ENCODE data around the gene NPTX1. TPM values are rescaled to one million over a fixed set of nuclear protein-coding genes. Genes with fewer than 3 reads are reported as not detected.

NPTX1 gene
- polyA plus RNA-seq, 4 donors: 0.44 to 1.3 (median 0.89) TPM

DNA sequence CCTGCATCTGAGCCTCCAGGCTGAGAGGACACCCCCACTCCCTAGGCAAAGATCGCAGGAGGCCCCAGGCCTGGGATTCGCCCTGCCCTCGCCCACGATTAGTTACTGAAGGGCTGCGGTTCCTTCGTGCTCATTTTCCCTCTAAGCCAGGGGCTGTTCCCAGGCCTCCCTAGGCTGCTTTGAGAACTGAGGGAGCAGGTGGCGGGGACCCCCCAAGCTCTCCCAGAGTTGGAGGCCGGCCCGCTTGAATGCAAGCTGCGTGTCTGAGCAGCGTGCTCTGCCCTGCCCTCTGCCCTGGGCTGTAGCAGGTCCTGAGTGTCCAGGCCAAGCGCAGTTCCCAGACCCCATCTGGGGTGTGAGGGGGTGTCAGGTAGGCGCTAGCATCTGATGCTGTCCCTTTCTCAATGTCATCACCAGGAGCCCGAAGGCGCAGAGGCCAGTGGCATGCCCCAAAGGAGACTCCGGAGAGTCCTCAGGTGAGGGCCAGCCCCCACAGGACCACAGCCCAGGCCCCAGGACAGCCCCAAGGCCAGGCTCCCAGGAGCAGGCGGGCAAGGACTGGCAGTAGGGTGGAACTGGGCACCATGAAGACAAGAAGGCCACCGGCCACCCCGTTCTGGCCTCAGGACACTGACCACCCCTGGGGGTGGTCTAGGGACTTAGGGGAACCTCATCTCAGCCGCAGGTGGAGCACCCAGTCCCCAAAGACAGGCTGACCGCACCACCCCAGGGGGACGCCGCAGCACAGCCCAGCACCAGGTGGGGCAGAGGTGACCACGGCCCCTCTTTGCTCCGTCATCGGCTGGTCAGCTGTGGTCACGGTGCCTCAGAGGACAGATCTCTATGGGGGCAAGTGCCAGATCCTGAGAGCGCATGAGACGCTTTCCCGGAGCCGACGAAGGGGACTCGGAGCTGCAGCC is 46.8 kb downstream of the NPTX1 start:
- no peak for DNase-seq (ENCODE audit: low read depth in 4 of 4, low spot score in 3 of 4)

DNA sequence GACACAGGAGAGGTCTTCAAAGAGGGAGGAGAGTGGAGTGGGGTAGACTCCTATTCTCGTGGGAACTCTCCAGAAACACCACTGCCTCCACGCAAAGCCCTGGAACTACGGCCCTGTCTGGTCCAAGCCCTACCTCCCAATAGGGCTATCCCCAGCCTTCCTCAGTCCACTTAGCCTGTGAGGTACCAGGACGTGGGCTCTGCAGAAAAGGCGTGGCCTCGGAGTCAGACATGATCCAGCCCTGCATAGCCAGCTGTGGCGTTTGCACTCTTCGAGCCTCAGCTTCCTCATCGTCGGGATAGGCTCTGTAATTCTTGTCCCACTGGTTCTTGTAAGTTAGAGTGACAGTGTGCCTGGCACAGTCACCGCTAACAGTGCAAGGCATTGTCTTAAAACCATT is 47.6 kb downstream of the NPTX1 start:
- no peak for DNase-seq (ENCODE audit: low read depth in 4 of 4, low spot score in 3 of 4)

DNA sequence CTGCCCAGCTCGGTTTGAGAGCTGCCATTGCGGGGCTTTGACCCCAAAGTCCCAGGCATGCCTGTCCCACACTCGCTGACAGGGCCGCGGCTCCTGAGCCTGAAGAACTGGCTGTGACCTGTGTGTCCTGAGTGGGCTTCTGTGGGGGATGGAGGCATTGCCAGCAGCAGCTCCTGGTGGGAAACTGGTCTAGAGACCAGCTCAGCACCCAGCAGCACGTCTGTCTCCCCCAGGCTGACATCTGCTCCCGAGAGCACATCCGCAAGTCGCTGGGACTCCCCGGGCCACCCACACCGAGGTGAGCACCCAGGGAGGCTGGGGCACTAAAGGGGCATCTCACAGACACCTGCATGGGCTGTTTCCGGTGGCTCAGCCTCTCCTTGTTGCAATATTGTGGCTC is 48.0 kb downstream of the NPTX1 start:
- DNase-seq (ENCODE audit: low read depth in 4 of 4, low spot score in 3 of 4): no peak

DNA sequence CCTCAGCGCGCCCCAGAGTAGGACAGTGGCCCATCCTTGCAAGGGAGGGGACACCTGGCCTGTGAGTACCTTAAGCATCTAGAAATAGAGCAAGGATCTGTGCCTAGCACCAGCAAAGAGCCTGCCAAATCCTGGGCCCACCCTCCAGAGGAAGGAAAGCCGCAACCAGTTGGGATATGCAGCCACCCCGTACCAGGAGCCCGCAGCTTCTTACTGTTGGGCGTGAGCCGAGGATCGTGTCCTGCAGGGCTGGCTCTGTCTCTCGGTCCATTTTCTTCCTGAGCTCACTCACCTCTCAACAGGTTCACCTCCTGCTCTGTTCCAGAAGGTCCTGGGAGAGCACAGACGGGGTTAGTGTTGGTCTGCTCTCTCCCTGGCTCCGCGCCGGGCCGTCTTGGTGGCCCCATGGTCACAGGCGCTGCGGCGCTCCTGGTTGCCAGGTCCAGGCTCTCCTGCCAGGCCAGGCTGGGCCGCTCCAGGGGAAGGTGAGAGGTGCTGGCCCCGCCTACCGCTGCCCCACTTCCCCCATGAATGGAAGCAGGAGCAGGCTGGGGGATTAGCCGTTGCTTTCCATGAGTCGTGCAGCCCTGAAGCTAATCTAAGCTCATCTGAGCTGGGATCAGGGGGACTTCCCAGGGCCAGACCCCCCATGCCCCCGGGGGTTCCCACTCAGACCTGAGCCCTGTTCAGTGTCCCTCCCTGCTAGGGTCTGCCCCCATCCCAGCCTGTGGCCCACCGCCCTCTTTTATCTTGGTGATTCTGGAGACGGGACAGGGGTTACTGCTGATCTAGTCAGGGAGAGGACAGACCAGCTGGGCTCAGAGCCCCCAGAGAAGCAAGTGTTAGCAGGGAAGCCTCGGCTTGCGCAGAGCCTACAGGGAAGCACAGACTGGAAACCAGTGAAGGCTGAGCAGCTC is 48.8 kb downstream of the NPTX1 start:
- DNase-seq (ENCODE audit: low read depth in 4 of 4, low spot score in 3 of 4): no peak

DNA sequence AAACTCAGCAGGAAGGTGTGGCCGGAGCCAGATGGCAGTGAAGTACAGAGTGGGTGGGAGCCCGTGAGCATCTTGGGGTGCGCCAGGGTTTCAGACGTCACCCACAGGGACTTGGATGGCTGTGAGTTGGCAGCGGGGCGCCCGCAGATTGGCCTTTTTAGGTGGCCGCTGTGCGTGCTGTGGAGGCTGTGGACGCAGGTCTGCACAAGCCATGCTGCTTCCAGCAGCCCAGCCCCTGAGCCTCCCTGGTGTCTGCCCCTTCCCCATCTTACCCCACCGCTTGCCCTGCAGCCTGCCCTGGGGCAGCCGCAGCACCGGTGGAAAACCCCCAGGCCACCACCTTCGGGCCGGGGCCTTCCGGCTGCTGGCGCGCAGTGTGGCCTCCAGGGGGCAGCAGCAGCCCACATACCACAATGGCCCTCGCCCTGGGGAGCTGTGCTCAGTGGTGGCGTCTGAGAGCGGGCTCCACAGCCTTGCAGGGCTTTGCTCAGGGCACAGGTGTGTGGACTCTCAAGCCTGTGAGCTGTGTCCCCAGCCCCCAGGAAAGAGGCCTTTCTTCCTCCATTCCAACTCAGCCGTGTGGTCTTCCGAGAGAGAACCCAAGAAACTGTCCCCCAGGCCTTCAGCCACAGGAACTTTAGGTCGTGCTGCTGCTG is 49.6 kb downstream of the NPTX1 start:
- DNase-seq (ENCODE audit: low read depth in 4 of 4, low spot score in 3 of 4): peak in 2 of 4 donors; percentile 25 to 31

DNA sequence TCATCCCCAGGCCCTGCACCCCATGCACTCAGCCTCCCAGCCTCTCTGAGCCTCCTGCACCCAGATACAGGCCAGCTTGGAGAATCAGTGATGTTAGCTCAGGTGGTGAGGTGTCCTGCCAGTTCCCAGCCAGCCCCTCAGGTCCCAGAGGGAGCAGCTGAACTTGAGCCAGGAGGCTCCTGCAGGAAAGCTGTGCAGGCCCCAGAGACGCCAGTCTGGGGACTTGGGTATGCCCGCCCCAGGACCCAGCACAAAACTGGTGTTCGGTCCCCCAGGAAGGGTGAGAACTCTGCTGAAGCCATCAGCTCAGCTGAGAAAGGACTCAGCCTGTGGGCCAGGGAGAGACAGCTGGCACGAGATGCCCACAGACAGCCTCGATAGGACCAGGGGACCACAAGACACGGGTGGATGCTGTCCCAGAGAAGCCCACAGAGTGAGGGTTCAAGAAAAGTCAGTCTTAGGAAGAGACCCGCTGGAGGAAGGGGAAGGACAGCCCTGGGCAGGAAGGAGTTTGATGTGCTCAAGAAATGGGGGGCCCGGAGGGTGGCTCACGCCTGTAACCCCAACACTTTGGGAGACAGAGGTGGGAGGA is 50.5 kb downstream of the NPTX1 start:
- no peak for DNase-seq (ENCODE audit: low read depth in 4 of 4, low spot score in 3 of 4)

DNA sequence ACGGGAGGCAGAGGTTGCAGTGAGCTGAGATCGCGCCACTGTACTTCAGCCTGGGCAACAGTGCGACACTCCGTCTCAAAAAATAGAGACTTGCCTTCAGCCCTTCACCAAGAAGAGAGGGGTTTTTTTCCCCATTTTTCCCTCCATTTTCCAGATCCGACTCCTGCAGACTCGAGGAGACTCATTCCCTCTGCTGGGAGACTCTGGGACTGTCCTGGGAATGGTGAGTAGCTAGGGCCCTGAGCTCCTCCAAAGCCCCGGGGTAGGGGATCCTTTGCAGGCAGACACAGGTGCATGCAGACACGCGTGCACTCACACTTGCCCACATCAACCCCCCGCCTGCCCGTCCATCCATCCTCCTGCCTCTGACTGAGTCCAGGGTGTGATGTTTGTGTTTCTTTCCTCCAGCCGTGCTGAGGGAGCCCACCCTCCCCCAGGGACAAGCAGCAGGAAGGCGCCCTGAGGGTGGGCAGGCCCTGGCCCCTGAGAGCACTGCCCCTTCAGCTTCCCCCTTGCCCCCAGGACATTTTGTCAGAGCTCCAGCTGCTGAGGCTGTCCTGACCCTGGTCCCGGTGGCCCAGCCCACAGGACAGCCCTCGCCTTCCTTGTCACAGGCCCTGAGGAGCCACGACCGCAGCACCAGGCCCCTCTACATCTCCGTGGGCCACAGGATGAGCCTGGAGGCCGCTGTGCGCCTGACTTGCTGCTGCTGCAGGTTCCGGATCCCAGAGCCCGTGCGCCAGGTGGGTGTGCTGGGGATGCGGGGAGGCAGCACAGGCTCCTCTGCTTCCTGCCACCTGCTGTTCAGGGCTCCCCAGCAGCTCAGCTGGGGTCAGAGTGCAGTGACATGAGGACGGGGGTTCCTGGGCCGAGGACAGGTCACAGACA is 51.3 kb downstream of the NPTX1 start:
- DNase-seq (ENCODE audit: low read depth in 4 of 4, low spot score in 3 of 4): no peak

DNA sequence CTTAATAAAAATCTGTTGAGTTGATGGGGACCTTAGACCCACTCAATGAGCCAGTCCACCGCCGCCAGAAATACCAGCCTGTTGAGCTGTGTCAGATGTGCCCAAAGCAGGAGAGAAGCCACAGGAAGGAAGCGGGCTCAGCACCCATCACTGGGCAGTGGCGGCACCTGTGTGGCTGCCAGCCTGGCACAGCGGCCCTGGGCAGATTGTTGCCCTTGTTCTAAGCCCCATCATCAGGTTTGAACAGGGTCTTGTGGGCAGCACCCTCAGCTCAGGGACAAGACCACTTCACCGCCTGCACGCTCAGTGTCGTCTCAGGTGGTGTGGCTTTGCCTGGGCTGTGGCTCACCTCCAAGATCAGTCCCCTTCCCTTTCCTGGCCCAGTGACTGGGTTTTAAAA is 52.1 kb downstream of the NPTX1 start:
- no peak for DNase-seq (ENCODE audit: low read depth in 4 of 4, low spot score in 3 of 4)

DNA sequence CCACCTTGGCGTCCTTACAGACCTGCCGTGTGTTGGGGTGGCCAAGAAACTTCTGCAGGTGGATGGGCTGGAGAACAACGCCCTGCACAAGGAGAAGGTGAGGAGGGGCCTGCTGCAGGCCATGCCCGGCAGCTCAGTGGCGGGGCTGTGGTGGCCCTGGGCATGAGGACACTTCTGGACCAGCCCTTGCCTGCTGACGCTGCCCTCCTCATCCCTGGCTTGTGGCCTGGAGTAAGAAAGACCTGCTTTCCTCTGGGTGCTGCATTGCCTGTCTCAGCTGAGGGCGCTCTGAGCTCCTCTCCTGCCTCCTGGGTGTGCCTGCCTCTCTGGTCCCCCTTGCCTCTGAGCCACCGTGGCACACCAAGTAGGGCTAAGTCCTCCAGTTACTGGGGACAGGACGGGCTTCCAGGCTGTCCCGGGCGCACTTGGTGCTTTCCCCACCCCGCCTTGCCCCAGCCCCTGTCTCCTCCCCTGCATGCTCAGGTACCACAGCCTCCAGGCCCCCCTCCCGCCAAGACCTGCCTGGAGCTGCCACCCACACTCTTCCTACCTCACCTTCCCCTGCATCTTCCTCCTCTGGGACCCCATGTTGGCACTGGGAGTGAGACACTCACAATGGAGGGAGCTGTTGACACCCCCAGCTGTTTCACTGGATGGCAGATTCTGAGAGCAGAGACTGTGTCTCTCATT is 52.7 kb downstream of the NPTX1 start:
- DNase-seq (ENCODE audit: low read depth in 4 of 4, low spot score in 3 of 4): no peak

DNA sequence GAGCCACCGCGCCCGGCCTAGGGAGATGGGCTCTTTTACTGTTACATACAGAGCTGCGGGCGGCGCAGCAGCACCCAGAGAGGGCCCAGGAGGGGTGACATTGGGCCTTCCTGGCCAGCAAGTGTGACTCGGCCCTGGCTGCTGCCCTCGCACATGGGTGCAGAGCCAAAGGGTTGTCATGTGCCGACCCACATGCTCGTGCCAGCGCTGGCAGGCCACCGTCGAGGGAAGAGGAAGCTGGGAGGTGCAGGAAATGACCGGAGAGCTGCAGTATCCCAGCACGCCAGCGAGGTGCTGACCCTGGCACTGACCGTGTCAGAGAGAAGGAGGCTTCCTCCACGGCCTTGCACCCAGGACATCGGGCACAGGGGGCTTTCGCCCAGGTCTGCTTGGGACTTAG is 53.4 kb downstream of the NPTX1 start:
- DNase-seq (ENCODE audit: low read depth in 4 of 4, low spot score in 3 of 4): no peak

DNA sequence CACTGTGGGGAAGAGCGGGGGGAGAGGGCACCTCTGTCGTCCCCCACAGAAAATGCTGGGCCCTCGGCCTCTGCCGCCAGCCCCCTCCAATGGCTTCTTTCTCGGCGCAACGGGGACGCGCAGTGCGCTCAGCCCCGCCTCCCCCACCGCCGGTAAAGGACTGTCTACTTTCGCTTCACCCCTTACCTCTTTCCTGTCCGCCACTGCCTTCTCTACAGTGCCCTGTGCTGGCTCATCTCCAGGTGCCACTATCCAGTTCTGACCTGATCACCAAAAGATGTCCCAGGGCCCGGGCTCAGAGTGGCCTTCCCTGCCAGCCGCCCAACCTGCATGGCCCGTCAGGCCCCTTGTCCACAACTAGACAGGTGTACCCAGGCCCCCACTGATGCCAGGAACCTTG is 54.1 kb downstream of the NPTX1 start:
- no peak for DNase-seq (ENCODE audit: low read depth in 4 of 4, low spot score in 3 of 4)

DNA sequence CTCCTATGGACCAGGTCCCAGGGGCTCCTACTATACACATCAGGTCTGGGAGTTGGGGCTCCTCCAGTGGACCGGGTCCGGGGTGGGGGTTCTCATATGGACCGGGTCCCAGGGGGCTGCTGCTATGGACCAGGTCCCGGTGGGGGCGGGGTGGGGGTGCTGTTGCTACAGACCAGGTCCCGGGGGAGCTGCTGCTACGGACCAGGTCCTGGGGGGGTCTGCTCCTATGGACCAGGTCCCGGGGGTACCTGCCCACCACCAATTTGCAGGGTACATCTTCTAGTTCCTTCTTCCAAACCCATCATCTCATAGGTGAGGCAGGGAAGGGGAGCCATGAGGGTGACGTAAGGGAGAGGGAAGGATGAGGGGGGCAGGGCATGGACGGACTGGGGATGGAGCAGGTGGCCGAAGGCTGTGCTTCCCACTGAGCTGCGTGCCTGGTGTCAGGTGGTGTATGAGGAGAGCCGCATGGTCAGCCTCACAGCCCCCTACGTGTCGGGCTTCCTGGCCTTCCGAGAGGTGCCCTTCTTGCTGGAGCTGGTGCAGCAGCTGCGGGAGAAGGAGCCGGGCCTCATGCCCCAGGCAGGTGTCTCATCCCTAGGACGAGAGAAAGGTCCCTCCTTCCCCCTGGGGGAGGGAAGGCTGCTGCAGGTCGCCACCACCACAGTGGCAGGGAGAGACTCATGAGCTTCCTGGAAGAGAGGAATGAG is 54.9 kb downstream of the NPTX1 start:
- no peak for DNase-seq (ENCODE audit: low read depth in 4 of 4, low spot score in 3 of 4)

DNA sequence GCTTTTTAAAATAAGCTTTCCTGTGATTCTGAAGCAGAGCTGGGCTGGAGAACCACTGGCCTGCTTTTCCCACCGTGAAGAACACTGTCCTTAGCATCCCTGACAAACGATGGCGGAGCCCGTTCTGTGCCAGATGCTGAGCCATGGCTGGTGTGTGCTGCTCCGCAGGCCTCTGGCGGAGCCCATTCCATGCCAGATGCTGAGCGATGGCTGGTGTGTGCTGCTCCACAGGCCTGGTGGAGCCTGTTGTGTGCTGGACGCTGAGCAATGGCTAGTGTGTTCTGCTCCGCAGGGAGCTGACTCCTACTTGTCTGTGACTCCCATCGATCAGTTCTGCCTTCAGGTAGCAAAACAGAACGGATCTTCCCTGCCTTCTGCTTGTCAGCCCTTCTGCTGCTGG is 57.2 kb downstream of the NPTX1 start:
- DNase-seq (ENCODE audit: low read depth in 4 of 4, low spot score in 3 of 4): no peak

DNA sequence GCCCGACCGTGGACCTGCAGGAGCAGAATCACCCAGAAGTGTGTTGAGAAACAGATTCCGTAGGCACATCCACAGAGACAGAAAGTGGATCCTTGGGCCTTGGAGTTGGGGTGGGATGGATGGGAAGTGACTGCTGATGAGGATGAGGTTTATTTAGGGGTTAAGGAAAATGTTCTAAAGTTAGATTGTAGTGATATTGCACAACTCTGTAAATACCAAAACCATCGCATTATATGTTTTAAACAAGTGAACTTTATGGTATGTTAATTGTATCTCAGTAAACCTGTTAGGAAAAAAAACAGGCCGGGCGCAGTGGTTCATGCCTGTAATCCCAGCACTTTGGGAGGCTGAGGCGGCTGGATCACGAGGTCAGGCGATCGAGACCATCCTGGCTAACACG is 57.8 kb downstream of the NPTX1 start:
- no peak for DNase-seq (ENCODE audit: low read depth in 4 of 4, low spot score in 3 of 4)
